GM13977 (cell line): Measurements from ENCODE around the gene ENO3.
A peak's percentile ranks its signal among the peaks of the same experiment; 100 is the strongest.

Experiments used
- DNase-seq: peaks from one replicate; pipeline ENCODE4 v3.0.0; 2012; ENCODE audit warnings: low spot score
- in situ Hi-C: fragments of 300-500 bp; cut with MboI; formaldehyde crosslinking; loops from one replicate; pipeline ENCODE4 v1.12.0; 2022; ENCODE audit warnings: low sequenced_read_pairs, low pct_unique_long_range_greater_than_20kb, mixed read lengths, inconsistent platforms; ENCODE audit not compliant: unreplicated experiment
- TF ChIP-seq, protein P1 (sequence below): IDR thresholded peaks from 2 replicates; pipeline ENCODE4 v1.5.1; 2012; ENCODE audit warnings: mild to moderate bottlenecking, control low read depth; ENCODE audit not compliant: insufficient read depth; ENCODE audit errors: extremely low read depth, missing control alignments

ENO3 gene

DNA sequence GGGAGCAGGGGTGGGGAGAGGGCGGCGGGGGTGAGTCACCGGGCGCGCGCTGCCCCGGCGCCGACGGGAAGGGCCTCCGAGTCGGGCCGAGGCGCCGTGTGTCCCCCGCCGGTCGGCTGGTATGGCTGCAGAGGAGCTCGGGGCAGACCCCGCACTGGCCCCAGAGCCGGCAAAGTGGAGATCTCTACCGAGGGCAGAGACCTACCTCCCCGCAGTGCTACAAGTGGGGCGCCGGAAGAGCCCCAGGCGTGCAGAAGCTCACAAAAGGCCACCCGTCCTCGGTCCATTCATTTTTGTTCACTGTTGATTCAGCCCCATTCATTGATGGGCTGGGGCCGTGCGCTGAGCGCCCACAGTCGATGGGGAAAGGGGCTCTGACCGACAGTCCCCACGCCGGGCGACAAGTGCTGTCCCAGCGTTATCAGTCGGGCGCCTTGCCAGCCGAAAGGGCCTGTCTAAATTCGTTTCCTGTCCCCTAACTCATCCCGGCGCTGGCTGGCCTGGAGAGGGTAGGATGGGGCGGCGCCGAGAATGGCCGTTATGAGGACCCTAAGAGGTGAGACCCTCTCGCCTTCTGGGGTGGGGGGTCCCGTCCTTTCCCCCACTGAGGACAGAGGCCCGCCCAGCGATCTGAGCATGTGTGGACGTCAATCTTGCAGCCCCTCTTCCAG lies 709 bp upstream of the ENO3 start:
- in situ Hi-C loops, result no loop called here
- TF ChIP-seq, protein P1, sequence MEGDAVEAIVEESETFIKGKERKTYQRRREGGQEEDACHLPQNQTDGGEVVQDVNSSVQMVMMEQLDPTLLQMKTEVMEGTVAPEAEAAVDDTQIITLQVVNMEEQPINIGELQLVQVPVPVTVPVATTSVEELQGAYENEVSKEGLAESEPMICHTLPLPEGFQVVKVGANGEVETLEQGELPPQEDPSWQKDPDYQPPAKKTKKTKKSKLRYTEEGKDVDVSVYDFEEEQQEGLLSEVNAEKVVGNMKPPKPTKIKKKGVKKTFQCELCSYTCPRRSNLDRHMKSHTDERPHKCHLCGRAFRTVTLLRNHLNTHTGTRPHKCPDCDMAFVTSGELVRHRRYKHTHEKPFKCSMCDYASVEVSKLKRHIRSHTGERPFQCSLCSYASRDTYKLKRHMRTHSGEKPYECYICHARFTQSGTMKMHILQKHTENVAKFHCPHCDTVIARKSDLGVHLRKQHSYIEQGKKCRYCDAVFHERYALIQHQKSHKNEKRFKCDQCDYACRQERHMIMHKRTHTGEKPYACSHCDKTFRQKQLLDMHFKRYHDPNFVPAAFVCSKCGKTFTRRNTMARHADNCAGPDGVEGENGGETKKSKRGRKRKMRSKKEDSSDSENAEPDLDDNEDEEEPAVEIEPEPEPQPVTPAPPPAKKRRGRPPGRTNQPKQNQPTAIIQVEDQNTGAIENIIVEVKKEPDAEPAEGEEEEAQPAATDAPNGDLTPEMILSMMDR, result no peak
- no peak for DNase-seq

DNA sequence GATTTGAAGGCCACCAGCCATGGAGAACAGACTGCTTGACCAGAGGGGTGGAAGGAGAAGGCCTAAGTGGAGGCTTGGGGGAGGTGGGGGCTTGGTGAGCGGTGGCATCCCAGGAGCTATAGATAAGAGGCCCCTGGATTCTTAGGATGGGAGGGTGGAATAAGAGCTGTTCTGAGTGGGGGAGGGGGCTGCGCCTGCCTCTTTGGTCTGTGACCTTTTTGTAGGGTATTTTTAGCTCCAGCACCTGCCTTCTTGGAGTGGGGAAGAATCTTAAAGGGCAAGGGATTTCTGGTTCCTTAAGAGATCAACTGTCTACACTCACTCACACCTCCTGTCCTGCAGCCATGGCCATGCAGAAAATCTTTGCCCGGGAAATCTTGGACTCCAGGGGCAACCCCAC lies 567 bp downstream of the ENO3 start:
- in situ Hi-C loops, result no loop called here
- DNase-seq, result no peak
- TF ChIP-seq, protein P1, result no peak

DNA sequence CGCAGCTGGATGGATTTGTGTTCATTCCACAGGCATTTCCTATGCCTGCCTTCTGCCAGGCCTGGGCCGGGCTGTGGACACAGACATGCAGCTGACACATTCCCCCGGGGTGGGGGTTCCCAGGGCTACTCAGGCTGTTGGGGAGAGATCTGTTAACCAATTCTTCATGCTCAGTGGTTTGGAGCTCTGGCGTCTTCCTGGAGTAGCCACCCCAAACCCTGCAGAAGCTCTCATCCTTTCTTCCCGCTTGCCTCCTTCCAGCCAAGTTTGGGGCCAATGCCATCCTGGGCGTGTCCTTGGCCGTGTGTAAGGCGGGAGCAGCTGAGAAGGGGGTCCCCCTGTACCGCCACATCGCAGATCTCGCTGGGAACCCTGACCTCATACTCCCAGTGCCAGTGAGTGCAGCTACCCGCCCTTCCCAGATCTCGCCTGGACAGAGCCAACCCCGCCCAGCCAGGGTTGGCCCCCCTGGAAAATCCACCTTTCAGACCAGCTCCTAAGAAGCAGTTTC lies 2.6 kb downstream of the ENO3 start:
- DNase-seq, result no peak
- in situ Hi-C loops, result no loop called here
- TF ChIP-seq, protein P1, result no peak

DNA sequence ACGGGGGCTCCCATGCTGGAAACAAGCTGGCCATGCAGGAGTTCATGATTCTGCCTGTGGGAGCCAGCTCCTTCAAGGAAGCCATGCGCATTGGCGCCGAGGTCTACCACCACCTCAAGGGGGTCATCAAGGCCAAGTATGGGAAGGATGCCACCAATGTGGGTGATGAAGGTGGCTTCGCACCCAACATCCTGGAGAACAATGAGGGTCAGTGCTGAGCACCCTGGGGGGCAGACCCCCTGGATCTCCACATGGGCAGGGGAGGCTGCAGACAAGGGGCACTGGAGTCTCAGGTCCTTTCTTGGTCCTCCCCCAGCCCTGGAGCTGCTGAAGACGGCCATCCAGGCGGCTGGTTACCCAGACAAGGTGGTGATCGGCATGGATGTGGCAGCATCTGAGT lies 4.2 kb downstream of the ENO3 start:
- no peak for DNase-seq
- in situ Hi-C loops, result no loop called here
- TF ChIP-seq, protein P1, result no peak

DNA sequence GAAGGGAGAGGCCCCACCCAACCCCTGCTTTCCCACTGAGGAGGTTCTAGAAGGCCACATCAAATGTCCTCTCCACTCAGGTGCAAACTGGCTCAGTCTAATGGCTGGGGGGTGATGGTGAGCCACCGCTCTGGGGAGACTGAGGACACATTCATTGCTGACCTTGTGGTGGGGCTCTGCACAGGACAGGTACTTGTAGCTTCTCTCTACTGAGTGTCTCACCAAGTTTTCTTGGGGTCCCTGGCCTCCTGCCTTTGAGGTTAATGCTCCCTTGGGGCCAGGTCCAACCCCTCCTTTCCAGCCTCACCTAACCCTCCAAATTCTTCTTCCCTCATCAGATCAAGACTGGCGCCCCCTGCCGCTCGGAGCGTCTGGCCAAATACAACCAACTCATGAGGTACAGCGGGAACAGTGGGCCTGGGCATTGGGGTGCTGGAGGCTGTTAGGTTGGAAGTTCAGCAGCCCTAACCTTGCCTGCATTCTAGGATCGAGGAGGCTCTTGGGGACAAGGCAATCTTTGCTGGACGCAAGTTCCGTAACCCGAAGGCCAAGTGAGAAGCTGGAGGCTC lies 5.7 kb downstream of the ENO3 start:
- in situ Hi-C loops, result no loop called here
- TF ChIP-seq, protein P1, result peak; percentile 52
- no peak for DNase-seq

DNA sequence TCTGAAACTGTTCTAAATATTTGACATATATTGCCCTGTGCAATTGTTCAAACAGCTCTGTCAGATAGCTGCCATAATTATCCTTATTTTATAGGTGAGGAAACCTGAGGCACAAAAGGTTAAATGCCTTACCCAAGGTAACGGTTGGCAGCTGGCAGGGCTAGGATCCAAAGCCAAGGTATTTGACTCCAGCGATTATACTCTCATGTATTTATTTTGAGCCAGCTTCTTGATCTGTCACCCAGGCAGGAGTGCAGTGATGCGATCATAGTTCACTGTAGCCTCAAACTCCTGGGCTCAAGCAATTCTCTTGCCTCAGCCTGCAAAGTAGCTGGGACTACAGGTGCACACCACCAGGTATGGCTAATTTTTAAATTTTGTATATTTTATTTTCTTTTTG lies 7.2 kb downstream of the ENO3 start:
- DNase-seq, result no peak
- in situ Hi-C loops, result no loop called here
- TF ChIP-seq, protein P1, result no peak
